SW 1271 (cell line): ENCODE measurements around the gene OR1I1.

ENCODE experiments used
- DNase-seq, 2 experiments: peaks; one replicate each; lab custom pipeline; 2025; lab: John Stamatoyannopoulos, UW

OR1I1 gene

DNA sequence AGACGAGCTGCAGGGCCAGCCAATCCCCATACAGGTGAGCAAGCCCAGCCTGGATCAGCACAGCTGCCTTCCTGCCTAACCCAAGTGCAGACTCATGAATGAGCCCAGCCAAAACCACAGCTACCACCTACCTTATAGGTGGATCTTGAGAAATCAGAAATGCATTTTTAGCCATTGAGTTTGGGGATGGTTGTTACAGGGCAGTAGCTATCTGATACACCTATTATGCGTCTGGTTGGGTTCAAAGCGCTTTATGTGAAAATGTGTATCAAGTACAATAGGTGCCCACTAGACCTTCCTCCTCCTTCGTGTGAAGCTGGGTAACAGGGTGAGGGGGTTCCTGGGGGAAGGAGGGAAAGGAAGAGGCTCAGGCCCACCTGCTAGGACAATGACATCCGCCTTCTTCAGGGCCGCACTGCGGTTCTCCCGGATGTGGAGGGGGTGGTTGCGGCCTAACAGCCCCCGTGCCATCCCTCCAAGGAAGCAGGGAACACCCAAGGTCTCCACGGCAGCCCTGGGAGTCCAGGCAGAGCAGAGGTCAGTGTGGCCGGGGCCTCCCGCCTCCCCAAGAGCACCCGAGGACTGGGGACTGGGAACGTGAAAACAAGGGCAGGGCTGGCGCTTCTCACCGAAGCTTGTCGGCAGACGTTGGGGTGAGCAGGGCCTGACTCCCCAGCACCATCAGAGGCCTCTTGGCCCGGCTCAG, 36.9 kb downstream of the OR1I1 start:
- DNase-seq: no peak

DNA sequence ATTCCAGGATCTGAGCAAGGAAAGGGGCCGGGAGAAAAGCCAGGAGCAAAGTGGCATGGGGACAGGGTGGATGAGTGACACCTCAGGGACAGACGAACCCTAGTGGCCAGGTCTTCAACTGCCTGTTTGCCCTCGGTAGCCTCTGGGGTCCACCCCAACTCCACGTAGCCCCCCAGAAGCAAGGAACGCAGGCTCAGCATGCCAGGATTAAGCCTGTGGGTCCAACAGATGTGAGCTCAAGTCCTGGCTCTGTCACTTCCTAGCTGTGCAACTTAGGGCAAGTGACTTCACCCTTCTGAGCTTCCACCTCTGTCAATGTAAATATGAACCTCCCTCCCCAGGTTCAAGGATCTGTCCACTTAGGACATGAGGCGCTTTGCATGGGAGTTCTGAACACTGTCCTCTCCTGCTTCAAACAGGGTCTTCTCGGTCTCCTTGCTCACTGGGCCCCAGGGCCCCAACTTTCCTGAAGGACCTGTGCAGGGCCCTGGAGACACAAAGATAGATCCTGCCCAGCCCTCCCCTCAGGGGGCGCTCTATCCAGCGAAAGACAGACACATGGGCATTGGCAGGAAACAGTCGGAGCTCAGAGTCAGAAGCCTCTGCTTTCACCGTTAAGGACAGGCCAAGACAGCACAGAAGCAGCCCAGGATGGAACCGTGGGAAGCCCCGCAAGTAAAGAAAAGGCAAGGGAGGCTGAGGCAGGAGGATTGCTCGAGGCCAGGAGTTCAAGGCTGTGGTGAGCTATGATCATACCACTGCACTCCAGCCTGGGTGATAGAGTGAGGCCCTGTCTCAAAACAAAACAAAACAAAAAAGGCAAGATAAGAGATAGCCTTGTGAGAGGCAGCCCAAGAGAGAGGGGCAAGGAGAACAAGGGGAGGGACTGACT, 38.4 kb downstream of the OR1I1 start:
- no peak for DNase-seq

DNA sequence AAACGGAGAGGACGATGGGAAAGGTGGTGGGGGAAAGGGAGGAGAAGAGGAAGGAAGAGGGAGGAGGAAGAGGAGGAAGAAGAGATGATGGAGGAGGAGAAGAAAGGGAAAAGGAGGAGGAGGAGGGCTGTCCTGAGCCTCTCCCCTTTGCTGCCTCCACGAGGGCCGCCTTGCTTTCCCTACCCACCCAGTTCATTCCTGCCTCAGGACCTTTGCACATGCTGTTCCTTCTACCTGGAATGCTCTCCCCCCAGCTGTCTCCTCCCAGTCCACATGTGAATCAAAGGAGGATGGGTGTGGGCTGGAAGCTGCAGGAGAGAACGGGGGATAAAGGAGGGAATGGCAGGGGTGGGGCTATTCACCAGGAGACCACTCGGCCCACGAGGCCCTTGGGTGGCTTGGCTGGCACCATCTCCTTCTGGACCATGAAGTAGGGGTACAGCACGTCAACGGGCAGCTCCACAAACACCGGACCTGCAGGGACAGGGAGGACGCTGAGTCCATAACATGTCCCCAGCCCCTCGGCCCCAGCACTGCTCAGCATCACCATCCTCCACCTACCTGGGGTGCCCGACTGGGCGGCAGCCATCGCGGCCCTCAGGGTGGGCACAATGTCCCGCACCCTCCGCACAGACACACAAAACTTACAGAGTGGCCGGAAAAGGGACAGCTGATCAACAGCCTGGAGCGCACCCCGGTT, 40.5 kb downstream of the OR1I1 start:
- no peak for DNase-seq

DNA sequence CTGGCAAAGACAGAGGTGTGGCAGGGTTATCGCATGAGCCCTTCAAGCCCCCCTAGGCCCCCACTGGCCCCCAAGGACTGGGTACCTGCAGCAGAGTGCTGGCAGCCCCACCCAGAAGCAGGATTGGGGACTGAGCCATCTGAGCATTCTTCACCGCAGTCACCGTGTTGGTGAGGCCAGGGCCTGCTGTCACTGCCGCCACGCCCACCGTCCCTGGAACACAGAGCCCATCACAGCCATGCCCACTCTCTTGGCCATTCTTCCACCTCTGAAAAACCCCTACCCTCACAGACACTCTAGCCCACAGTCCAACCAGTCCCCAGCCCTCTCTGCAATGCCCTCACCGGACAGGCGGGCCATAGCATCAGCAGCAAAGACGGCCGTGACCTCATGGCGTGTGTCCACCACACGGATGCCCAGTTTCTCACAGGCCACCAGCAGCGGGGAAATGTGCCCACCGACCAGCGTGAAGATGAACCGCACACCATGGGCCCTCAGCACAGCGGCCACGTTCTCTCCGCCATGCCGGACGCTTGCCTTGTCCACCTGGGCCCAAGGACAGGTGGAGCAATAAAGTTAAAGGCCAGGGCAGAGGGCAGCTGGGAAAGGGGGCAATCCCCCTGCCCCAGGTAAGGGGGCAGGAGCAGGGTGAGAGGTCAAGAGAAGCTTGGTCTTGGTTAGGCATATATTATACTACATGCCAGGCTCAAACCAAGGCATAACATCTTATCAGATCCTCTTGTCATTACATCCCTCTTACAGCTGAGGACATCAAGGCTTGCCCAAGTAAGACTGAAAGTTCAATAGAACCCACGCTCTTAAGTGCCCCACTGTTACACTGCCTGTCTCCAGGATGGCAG, 41.2 kb downstream of the OR1I1 start:
- no peak for DNase-seq

DNA sequence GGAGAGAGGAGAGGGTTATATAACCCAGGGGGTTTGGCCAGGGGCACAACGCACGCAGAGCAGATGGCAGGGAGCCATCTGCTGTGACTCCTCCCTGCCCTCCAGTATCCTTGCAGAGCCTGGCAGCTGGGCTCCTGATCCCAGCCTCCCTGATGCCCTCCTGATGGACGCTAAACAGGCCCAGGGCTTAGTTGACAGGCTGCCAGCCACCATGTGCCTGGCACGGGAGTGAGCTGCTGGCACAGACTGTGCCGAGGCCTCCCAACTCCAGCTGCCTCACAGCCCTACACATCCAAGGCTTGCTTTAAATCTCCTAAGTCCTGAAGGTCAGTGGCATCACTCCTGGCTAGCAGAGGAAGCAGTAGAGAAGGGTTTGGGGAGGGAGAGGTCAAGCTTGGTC, 41.9 kb downstream of the OR1I1 start:
- DNase-seq: no peak

DNA sequence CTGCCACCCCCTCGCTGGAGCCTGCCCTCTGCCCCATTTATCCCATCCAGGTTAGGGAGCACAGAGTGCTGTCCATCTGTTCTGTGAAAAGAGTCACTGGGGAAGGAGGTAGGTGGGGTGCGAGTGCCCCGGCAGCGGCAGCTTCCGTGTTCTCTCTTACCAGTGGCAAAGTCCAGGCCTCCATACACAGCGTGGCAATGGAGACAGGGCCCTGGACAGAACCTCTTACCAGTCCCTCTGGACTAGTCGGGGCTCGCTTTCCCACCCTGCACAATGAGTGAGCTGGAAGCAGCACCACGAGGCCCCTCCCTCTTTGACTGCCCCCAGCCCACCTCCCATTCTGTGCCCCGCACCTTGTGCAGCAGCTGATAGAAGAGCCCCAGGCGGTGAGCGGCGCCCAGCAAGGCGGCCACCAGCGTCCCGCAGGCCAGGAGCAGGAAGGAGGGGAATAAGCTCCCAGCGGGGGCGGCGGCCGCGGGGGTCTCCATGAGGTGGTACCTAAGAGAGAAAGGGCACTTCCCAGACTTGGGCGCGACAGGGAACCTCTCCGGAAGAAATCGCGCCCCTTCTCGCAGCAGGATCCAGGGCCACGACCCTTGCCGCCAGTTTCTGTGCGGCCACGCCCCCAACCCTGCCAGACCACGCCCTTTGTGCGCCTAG, 42.7 kb downstream of the OR1I1 start:
- DNase-seq: no peak

DNA sequence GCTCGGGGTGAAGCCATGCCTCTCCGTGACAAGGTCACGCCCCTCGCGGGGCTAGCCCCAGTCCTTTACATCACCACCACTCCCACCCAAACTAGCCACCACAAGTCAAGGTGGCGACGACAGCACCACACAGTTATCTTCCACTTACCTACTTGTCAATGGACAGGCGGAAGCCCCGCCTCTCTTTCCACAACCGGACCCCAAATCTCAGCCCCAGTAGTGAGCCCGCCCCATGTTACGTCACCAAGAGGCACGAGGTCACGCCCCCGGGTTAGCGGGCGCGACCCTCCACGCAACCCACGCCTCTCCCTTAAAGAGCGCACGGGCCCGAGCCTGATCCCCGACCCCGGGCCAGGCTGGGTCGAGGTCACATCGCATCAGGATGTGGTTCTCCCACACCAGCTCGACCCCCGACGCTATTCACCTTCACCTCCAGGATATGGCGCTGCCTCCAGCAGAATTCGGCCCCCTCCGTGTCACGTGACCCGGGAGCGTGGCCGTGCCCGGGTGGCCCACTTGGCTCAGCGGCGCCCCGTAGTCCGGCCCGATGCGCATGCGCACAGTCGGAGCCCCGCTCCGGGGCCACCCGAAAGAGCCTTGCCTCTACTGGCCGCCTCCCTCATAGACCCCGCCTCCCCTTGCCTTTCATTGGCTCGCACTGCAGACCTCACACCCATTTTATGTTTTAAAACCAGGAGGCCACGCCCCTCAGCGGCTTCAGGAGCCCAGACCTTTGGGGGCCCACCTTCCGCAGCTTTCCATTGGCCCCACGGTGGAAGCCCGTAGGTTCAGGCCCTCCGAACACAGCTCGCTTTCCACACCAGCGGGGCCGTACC, 43.4 kb downstream of the OR1I1 start:
- DNase-seq: peak; percentile 96 to 98

DNA sequence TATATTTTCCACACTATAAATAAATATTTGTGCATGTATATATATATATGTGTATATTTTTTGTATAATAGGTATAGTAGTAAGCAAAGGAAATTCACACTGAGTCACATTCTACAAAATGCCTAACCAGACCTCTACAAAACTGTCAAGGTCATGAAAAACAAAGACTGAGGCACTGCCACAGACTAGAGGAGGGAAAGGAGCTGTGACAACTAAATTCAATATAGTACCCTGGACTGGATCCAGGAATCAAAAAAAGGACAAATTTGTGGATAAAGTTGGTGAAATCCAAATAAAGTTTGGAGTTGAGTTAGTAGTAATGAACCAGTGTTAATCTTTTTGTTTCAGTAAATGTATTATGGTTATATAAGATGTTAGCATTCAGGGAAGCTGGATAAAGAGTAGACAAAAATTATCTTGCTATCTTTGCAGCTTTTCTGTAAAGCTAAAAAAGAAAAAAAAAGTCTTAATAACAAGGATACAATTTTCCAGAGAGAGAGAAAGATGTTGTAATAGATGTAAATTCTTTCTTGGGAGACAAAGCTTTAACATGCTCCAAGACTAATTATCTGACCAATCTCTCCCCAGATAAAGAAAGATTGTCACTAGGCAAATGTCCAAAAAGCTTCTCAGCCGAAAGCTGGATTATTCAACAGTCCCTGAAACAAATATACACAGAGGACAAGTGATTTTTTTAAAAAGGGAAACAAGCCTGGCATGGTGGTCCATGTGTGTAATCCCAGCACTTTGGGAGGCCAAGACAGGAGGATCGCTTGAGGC, 44.3 kb downstream of the OR1I1 start:
- no peak for DNase-seq

DNA sequence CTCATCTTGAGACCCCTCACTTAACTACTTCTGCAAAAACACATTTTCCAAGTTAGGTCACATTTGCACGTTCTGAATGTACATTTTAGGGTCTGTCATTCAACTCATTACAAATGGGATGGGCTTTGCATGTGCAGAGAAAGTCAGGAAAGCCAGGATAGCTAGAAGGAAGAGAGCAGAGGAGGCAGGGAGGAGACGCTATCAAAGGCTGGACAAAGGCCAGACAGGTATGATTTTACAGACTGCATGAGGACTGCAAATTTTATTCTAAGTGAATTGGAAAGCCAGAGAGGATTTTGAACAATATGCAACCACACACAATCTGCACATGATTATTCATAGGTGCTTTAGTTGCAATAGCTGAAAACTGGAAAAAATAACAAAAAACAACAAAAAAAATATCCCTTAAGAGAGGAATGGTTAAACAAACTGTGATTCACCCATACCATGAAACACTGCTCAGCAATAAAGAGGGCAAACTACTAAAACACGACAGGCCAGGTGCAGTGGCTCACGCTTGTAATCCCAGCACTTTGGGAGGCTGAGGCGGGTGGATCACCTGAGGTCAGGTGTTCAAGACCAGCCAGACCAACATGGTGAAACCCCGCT, 46.3 kb downstream of the OR1I1 start:
- no peak for DNase-seq

DNA sequence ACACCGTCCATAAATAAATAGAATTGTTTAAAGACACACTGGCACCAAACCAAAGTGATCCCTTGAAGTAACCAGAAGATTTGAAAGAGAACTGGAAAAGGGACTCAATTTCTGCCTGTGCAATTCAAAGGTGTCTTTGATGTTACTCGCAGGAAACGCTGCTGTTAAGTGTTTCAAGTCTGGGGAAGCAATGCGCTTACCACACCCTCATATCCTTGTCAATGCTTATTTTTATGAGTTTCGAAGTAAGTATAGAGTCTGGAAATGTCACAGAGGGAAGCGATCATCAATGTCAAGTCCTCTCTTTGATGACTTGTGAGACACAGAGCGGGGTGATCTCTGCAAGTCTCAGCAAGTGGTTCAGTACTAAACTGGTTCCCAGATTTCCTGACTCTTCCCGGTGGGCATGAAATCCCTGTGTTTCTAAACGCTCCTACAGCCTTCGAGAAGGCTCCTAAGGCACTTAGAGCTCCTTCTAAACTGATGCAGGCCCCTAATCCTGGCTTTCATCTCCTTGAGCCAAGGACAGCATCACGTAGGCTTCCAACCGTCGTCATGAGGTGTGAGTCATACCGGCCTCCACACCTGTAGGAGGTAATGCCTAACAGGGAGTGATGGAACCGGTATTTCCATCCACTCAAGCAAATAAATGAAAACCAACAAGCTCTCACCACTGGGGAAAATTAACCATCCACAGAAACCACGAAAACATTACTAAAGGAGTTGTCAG, 48.0 kb downstream of the OR1I1 start:
- no peak for DNase-seq

DNA sequence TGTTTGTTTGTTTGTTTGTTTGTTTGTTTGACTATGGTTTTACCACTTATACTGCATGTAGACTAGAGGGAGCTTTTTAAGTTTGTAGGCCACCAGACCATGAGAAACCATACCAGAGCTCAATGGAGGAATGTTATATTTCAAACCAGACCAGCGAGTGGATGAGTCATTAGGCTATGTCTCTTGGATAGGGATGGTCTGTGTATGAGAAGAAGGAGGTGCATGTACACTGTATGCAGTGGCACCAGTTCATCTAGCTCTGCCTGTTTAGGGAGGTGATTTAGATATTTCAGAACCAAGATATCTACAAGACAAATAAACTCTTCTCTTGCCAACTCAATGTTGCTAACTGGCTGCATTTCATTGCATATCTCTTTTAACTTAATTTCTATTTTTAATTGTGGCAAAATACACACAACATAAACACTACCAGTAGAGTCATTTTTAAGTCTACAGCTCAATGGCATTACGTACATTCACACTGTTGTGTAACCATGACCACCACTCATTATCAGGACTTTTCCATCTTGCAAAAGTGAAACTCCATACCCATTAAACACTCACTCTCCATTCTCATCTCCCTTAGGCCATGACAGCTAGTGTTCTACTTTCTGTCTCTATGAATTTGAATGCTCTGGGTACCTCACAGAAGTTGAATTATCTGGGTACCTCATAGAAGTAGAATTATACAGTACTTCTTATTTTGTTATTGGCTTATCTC, 54.4 kb downstream of the OR1I1 start:
- DNase-seq: no peak

DNA sequence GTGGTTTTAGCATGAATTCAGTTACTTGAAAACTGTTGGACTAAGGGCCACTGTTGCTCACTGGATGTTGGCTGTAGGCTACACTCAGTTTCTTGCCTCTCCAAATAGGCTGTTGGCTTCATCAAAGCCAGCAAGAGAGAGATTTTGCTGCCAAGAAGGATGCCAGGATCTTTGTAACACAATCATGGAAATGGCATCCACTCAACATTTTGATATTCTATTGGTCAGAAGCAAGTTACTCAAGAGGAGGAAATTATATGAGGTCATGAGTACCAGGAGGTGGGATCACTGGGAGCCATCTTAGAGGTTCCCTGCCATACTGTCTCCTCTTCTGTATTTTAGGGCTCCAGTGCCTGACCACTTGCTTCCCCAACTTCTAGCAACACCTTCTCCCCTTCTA, 55.8 kb downstream of the OR1I1 start:
- no peak for DNase-seq

DNA sequence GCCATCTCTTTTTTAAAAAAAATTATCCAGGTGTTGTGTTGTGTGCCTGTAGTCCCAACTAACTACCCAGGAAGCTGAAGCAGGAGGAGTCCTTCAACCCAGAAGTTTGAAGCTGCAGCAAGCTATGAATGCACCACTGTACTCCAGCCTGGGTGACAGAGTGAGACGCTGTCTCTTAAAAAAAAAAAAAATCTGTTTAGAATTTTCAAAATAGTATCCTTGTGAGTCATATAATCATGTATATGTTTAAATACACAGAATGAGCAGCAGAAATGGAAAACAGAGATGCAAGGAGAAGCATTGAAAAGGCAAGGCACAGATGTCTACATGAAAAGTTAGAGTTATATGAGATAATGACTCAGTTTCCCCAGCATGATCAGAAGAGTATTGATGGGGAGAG, 56.4 kb downstream of the OR1I1 start:
- no peak for DNase-seq

DNA sequence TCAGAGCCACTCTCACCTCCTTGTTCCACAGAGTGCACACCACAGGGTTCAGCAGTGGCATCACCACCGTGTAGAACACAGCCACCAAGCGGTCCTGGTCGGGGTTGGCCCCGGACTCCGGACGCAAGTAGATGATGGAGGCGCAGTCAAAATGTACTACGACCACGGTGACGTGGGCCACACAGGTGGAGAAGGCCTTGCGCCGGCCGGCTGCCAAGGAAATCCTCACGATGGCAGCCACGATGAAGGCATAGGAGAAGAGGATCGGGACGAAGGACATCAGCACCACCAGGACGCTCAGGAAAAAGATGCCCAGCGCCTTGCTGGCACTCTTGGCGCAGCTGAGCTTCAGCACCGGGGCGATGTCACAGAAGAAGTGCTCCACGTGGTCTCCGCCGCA, 59.1 kb downstream of the OR1I1 start:
- no peak for DNase-seq

DNA sequence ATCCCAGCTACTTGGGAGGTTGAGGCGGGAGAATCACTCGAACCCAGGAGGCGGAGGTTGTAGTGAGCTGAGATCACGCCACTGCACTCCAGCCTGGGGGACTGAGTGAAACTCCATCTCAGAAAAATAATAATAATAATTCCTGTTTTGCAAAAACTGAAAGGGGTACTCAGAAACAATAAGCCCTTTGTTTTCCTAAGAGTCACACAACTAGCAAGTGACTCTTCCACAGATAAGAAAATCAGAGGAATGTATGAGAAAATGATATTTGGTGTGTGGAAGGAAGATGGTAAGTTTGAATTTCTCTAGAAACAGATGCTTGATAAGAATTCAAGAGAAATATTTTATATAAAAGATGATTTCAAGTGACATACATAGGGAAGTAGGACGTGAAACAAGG, 60.3 kb downstream of the OR1I1 start:
- DNase-seq: no peak
